GM21576 (cell line): Measurements from ENCODE around the gene STARD4.
A peak's percentile ranks its signal among the peaks of the same experiment; 100 is the strongest.

Experiments
- ATAC-seq: cut with Tn5 transposase; IDR thresholded peaks from one replicate; pipeline ENCODE4 v1.9.1; 2021; ENCODE audit warnings: mild to moderate bottlenecking, moderate library complexity; ENCODE audit not compliant: unreplicated experiment

STARD4 gene

GRCh38 chr5:111530298-111530740 is 18.0 kb upstream of the STARD4 start:
- ATAC-seq: peak; percentile 93

GRCh38 chr5:111528056-111528455 is 15.7 kb upstream of the STARD4 start:
- no peak for ATAC-seq

DNA sequence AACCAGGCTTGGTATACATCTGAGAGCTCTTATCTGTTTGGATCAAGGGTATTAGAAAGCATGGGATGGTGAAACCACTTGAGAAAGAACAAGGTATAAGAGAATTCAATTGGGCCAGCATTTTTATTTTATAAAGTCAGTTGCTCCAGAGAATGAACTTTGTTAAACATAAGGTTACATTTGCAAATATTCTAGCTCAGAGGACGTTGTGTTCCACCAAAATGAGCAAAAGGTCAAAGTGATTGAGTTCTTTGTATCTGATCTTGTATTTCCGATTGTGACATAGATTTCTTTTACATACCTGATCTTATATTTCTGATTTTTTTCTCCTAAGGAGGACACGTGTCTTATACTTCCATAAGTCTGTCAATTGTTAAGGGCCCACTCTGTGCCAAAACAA is 8.6 kb upstream of the STARD4 start:
- ATAC-seq: no peak

DNA sequence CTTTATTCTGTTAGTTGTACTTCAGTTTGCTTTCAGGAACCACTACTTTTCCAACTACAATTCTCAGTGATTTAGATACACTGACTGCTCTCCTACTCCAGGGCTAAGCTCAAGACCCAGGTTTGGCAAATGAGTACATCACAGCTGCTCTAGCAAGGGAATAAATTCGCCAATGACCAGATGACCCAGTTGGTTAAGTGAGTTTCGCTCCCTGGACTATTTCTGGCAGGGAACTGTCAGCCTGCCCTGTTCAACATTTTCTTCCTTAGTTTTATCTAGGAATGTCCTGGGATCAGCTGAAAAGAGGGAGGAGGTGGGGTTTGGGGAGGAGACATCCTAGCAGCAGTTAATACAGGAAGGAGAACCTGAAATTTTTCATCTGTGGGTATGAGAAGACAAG is 6.4 kb upstream of the STARD4 start:
- no peak for ATAC-seq

DNA sequence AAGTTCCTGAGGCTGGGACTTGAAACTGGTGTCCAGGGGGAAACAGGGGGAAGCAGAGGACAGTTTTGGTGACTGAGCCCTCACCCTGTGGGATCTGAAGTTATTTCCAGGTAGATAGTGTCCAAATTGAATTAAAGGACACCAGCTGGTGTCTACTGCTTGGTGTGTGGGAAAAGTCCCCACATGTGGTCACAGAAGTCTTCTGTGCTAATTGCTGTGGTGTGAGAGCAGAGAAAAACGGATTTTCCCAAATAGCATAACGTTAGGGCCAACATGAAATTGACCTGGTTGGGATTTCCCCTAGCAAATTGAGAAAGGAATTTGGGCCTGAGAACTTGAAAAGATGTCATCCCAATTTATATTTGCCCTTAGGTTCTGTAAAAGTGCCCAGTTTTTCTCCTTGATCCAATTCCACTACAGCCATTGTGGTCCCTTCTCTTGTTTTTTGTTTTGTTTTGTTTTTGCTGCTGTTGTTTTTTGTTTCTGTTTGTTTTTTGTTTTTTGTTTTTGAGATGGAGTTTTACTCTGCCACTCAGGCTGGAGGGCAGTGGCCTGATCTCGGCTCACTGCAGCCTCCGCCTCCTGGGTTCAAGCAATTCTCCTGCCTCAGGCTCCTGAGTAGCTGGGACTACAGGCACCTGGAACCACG is 5.6 kb upstream of the STARD4 start:
- no peak for ATAC-seq

DNA sequence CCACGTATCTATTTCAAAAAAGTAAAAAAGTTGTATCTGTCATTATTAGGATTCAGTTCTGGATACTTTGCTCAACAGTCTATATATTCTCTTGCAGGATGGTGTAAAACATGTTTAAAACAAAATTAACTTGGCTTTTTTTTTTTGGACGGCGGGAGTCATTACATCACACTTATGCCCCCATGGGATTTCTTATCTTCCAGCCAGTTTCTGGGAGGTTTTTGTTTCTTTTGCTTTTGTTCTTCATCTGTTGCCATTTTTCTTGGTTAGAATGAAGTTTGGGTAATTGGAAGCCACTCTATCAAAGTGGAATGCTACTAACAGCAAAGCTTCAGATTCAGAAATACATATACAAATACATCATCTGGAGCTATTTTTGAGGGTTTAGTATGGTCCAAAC is 1.8 kb upstream of the STARD4 start:
- no peak for ATAC-seq

DNA sequence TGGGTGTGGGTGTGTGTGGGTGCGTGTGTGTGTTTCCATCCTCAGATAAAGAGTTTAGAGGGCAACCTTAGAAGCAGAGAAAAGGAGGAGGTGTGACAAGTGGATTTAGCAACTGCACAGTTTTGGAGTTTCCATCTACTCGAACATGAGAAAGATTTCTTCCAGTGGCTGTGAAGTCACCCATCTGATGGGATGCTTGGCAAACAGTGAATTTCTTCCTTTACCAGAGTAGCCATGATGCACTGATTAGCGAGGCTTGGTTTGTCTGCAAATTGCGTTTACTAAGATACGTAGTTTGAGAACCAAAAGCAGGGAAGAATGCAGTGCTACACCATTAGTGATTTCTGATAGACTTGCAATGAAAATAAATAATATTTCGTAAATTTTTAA is 791 bp upstream of the STARD4 start:
- ATAC-seq: no peak

GRCh38 chr5:111511831-111512374 is 432 bp downstream of the STARD4 start:
- peak; percentile 23 for ATAC-seq

DNA sequence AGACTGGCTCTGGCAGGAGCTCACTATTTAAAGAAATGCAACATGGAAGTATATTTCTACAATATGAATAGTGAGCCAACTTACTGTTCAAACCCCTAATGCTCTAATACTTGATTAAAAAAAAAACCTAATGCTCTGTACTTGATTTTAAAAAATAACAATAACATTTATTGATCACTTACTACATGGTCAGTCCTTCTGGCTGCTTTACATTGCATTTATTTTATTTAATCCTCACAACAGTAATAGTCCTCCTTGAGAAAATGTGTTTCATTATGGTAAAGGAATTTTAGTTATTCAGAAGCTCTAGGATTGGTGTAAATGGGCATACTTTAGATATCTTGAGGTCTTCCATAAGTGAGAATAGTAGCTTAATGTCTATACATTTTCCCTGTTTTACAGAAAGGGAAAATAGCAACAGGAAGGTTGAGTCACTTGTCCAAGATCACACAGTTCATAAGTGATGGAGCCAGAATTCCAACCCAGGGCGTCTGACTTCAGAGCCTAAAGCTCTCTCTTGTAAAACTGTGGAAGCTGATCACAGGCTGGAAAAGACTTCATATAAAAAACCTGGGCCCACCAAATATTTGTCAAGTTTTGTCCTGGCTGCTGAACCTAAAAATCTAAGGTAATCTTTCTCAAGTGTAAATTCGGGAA is 1.0 kb downstream of the STARD4 start:
- ATAC-seq: no peak

DNA sequence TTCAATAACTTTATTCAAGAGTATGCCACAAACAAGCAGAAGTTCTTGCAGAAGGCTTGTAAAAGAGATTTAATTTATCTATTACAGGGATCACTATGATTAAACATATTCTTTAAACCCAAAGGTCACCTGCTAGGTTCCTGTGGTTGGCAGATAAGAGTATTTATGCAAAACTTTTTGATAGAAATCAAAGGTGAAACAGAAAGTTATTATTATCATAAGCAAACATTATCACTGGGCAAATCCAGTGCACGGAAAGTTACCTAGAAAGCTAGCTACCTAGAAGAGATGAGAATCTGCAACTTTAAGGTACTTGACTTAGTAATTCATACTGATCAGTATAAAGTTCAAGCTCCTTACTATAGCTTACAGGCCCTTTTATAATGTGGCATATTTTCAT is 3.2 kb downstream of the STARD4 start:
- no peak for ATAC-seq

DNA sequence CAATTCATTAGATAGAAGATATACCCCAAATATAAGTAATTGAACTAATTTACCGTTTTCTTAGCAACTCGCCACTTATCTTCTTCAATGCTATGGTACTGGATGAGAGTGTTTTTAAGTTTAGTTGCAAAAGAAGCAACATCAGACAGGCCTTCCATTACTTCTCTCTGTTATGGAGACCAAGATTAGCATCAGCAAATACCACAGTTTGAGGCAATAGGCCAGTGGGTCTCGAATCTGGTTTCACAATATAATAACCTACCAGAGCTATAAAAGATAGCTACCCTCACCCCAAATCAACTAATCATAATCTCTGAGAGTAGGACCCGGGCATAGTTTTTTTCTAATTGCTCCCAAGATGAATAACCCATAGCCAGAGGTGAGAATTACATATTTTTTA is 5.1 kb downstream of the STARD4 start:
- ATAC-seq: no peak

DNA sequence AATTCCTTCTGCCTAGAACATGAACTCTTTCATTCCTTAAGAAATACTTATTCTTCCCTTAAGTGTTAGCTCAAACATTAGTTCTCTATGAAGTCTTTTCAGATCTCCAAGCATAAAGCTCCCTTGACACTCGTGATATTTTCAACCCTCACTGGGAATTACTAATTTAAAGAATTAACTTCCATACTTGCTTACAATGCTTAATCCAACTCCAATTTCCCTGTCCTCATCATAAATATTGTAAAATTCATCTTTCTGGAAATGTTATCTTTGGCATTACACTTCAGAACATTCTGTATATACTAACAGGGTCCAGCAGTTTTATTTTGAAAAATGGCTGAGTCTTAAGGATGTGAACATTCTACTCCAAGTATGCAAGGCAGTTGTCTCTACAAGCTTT is 7.2 kb downstream of the STARD4 start:
- ATAC-seq: no peak

GRCh38 chr5:111502956-111503355 is 9.4 kb downstream of the STARD4 start:
- ATAC-seq: no peak

- no peak for ATAC-seq
These were observed 14.0 kb downstream of the STARD4 start for GRCh38 chr5:111498346-111498745.

DNA sequence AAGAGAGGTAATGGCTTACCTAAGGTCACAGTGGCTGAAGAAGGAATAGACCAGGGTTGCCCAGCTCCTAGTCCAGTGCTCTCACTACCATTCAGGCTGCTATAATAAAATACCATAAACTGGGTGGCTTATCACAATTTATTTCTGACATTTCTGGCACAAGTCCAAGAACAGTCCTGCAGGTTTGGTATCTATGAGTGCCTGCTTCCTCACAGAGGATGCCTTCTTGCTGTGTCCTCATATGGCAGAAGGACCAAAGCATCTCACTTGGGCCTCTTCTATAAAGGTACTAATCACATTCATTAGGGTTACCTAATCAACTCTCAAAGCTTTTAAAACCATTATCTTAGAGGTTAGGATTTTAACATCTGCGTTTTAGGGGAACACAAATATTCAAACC is 17.2 kb downstream of the STARD4 start:
- ATAC-seq: no peak

- ATAC-seq: no peak
These were observed 17.9 kb downstream of the STARD4 start for GRCh38 chr5:111494355-111494999.

DNA sequence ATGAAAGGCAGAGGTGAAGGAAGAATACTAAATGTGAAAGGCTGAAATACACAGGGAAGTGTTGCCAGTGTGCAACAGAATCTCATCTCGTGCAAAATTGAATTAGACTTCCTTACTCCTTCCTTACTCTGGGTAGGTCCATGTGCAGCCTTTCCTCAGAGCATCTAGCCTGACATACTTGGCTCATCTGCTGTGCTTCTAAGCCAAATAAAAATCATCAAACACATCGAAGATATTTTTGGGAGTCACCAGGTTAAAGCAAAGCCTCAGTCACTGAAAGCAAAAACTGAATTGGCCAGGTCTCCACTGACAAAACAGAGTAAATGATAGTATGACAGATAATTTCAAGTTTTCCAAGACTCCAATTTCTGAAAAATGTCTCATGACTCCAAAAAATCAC is 19.3 kb downstream of the STARD4 start:
- ATAC-seq: no peak

GRCh38 chr5:111488353-111488752 is 24.0 kb downstream of the STARD4 start:
- ATAC-seq: no peak

- ATAC-seq: no peak
These were observed 25.4 kb downstream of the STARD4 start for GRCh38 chr5:111486926-111487325.

DNA sequence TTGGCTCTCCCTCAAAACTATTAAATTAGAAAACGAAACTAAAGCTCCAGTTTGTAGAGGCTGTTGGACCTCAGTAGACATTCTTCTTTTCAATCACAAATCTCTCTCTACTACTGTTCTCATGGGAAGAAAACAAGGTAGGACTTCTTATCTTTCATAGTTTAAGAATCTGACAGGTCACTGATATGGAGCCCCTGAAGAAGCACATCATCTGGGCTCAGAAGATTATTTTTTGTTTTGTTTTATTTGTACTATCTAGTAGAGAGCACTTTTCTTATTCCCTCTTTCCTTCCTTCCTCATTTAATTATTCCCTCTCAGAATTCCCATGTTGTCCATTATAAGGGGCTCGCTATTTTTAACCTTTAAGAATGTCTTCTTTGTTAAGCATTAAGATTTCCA is 26.3 kb downstream of the STARD4 start:
- no peak for ATAC-seq

DNA sequence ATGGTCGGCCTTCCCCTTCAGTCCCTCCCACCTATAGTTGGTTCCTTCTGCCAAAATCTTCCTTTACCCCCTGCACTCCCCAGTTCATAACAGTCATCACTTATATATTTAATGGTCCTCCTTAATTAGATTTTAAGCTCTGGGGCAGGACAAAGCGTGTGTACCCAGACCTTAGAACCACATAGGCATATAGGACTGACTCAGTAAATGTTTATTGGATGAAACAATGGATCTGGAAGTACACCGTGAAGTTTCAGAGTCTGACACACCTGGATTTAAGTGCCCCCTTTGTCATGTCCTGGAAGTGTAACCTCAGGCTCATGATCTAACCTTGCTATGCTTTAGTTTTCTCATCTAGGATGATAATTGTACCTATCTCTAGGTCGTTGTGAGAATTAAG is 32.0 kb downstream of the STARD4 start:
- ATAC-seq: no peak

GRCh38 chr5:111478898-111479297 is 33.4 kb downstream of the STARD4 start:
- no peak for ATAC-seq
